Stomach (tissue), 4 donors: ENCODE results near the gene SH3GLB2.

ENCODE experiments used
- CTCF ChIP-seq, 7 experiments: fragments of 450-650 bp in 4 of 7; fragments of 200-600 bp in 3 of 7; sonication (generic) in 3 of 7; IDR thresholded peaks; one replicate each; pipeline ENCODE4 v1.5.1; 2016 to 2019; ENCODE audit warnings: antibody characterized with exemption in 7 of 7, control low read depth in 2 of 7, mild to moderate bottlenecking in 1 of 7
- EP300 ChIP-seq: sonication (generic); formaldehyde crosslinking; IDR thresholded peaks from one replicate; pipeline ENCODE4 v1.6.1; 2017; ENCODE audit warnings: antibody characterized with exemption
- POLR2A ChIP-seq, 4 donors: fragments of 450-650 bp; IDR thresholded peaks; one replicate each; pipeline ENCODE4 v1.6.1; 2016; ENCODE audit warnings: antibody characterized with exemption in 4 of 4, control low read depth in 2 of 4, mild to moderate bottlenecking in 1 of 4, moderate library complexity in 1 of 4

- TF ChIP-seq CTCF (IDR thresholded peaks at IDR 0.05) (no peak), POLR2A (IDR thresholded peaks at IDR 0.05) (no peak), EP300 (no peak)
These were observed 49.1 kb upstream of the SH3GLB2 start for GRCh38 chr9:129077236-129077635.
